Renal pelvis (tissue), 4 donors: Measurements from ENCODE around the gene RHD. TPM values are rescaled to one million over a fixed set of nuclear protein-coding genes. Genes with fewer than 3 reads are reported as not detected.
A peak's percentile ranks its signal among the peaks of the same experiment; 100 is the strongest.
"Not testable (repeated sequence)": the region's sequence is repeated elsewhere in the genome, so short reads cannot be mapped to it uniquely, and the experiment has no call there.

ENCODE experiments used
- DNase-seq: peaks from one replicate; pipeline ENCODE4 v3.0.0-alpha.2; 2013
- polyA plus RNA-seq, 3 donors: library from polyadenylated mRNA; unstranded; fragments of 120-200 nt; gene quantifications; one replicate each; pipeline ENCODE4 v1.2.1, GENCODE V29; 2013; ENCODE audit not compliant: insufficient read length in 3 of 3

The RHD gene
- polyA plus RNA-seq, 3 donors = 0.94 to 2.1 (median 1.1) TPM

DNA sequence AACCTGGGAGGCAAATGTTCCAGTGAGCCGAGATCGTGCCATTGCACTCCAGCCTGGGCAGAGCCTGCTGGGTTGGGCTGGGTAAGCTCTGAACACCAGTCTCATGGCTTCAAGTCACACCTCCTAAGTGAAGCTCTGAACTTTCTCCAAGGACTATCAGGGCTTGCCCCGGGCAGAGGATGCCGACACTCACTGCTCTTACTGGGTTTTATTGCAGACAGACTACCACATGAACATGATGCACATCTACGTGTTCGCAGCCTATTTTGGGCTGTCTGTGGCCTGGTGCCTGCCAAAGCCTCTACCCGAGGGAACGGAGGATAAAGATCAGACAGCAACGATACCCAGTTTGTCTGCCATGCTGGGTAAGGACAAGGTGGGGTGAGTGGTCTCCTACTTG lies 28.4 kb downstream of the RHD start:
- DNase-seq = not testable (repeated sequence)

DNA sequence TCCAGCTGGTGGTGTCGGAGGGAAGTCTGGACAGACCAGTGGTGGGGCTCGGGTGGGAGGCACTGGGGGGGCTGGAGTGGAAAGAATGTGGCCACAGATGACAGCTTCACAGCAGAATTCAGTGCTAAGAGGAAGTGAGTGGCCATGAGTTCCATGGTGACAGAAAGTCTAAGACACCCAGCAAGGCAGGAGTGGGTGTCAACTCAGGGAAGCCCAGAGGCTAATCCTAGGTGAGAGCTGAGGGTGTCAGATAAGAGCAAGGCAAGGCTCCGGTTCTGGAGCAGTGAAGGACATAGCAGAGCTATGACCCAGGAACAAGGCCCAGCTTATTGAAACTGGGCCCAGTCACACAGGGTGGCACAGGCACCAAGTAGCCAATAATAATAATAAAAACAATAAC lies 30.0 kb downstream of the RHD start:
- DNase-seq = not testable (repeated sequence)

DNA sequence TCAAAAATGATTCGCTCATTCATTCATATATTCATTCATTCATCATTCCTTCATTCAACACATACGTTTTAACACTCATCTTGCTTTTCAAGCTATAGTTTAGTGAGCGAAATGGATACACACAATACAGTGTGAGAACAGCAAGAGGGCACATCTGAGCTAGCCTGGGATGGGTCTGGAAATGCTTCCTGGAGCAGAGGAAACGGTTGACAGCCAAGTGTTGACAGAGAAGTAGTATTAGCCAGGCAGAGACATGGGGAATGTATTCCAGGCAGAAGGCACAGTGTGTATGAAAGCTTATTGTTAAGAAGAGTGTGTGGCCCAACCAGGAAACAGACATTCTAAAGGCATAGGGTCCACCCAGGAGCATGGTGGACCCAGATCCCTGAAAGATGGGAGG lies 32.6 kb downstream of the RHD start:
- DNase-seq = not testable (repeated sequence)

- DNase-seq = not testable (repeated sequence)
These were observed 35.9 kb downstream of the RHD start for GRCh38 chr1:25308168-25308567.

- DNase-seq = not testable (repeated sequence)
These were observed 36.8 kb downstream of the RHD start for GRCh38 chr1:25309085-25309484.

- not testable (repeated sequence) for DNase-seq
These were observed 37.2 kb downstream of the RHD start for GRCh38 chr1:25309486-25309885.

- not testable (repeated sequence) for DNase-seq
These were observed 40.6 kb downstream of the RHD start for GRCh38 chr1:25312806-25313470.

DNA sequence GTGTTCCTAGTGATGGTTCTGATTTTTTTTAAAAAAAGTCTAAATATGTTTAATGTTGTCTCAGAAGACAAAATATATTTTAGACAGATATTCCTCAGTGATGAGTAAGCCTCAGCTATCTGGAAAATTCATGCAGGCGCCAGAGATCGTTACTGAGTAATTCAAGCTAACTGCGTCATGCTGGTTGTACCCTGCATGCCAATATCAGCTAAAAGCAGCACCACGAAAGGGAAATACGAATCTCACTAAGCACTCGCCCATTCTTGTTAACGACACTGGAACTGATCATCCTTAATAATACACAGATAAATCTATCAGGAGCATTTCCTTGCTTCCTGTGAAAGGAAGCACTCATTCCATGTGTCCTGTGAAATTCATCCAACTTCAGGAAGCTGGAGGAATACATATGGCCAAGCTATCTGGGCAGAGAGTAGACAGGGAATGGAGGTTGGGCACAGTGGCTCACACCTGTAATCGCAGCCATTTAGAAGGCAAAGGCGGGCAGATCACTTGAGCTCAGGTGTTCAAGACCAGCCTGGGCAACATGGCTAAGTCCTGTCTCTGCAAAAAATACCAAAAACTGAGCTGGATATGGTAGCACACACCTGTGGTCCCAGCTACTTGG lies 48.1 kb downstream of the RHD start:
- DNase-seq = not testable (repeated sequence)

GRCh38 chr1:25322127-25322526 lies 49.8 kb downstream of the RHD start:
- DNase-seq = not testable (repeated sequence)

- DNase-seq = not testable (repeated sequence)
These were observed 52.1 kb downstream of the RHD start for GRCh38 chr1:25324407-25324806.

DNA sequence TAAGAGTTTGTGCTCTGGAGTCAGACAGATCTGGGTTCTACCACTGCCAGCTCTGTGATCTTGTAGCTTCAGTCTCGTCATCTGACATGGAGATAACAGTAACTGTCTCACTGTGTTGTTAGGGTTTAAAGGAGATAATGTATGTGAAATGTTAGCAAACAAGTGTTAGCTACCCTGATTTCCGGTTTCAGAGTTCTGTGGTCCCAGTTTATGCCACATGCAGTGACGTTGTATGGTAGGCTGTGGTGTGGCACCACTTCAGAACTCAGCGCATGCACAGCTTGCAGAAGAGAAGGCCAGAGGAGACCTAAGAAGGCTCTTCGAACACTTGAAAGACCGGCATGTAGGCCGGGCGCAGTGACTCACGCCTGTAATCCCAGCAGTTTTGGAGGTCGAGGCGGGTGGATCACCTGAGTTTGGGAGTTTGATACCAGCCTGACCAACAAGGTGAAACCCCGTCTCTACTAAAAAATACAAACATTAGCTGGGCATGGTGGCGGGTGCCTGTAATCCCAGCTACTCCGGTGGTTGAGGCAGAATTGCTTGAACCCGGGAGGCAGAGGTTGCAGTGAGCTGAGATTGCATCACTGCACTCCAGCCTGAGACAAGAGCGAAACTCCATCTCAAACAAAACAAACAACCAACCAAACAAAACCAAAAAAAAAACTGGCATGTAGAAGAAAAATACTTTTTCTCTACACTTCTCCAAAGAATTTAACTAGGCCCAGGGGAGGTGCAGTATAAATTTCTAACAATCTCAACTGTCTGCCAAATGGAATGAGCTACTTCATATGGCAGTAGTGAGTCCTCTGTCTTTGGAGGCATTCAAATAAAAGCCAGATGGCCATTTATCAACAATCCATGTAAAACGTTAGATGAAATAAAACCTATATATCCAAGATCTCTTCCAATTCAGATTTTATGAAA lies 55.8 kb downstream of the RHD start:
- DNase-seq = not testable (repeated sequence)

DNA sequence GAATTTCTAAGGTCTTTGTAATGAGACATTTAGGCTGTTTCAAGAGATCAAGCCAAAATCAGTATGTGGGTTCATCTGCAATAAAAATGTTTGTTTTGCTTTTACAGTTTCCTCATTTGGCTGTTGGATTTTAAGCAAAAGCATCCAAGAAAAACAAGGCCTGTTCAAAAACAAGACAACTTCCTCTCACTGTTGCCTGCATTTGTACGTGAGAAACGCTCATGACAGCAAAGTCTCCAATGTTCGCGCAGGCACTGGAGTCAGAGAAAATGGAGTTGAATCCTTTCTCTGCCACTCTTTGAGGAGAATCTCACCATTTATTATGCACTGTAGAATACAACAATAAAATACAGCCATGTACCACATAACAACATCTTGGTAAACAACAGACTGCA lies 56.5 kb downstream of the RHD start:
- not testable (repeated sequence) for DNase-seq

- not testable (repeated sequence) for DNase-seq
These were observed 57.0 kb downstream of the RHD start for GRCh38 chr1:25329336-25329735.

GRCh38 chr1:25329950-25330349 lies 57.6 kb downstream of the RHD start:
- not testable (repeated sequence) for DNase-seq

- DNase-seq = not testable (repeated sequence)
These were observed 64.6 kb downstream of the RHD start for GRCh38 chr1:25336922-25337354.

GRCh38 chr1:25337483-25338187 lies 65.3 kb downstream of the RHD start:
- DNase-seq = not testable (repeated sequence)

GRCh38 chr1:25338188-25338981 lies 66.1 kb downstream of the RHD start, which contains the start of gene TMEM50A:
TMEM50A (plus strand) TSS chr1:25338334; CDS start chr1:25340487, 2,153 bp downstream.
- DNase-seq = peak; percentile 88

DNA sequence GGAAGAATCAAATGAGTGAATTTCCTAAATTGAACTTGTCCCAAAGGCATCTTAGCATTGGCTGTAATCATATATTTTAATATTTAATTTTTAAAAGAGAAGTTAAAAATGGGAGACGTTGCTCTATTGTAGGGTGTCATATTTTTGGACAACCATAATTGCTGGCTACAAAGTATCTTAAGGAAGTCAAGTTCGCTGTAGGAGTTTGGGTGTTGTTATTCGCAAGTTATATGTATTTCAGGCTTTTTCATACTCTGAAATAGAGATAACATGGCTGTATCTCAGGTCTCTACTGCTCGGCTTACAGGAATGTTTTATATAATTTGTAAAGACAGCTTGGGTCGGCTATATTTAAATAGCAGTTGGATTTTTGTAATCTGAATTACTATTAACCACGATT lies 66.7 kb downstream of the RHD start:
- no peak for DNase-seq

DNA sequence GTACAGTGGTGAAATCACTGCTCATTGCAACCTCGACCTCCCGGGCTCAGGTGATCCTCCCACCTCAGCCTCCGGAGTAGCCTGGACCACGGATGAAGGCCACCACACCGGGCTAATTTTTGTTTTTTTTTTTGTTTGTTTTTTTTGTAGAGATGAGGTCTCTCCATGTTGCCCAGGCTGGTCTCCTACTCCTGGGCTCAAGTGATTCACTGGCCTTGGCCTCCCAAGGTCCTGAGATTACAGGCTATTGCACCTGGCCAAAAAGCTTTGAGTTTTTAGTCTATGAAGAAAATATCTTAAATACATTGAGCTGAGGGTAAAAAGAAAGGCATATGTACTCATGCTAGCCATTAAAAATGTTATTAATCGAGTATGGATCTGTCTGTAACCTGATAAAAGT lies 69.4 kb downstream of the RHD start:
- DNase-seq = no peak

GRCh38 chr1:25342846-25343245 lies 70.5 kb downstream of the RHD start:
- no peak for DNase-seq

GRCh38 chr1:25343872-25344271 lies 71.6 kb downstream of the RHD start:
- no peak for DNase-seq
